Kidney tubule cell (primary cell): ENCODE data around the gene PRPF38A.
A peak's percentile ranks its signal among the peaks of the same experiment; 100 is the strongest.

ENCODE experiments used
- DNase-seq: peaks from one replicate; pipeline ENCODE4 v3.0.0-alpha.2; 2018; ENCODE audit warnings: low spot score

Gene PRPF38A

DNA sequence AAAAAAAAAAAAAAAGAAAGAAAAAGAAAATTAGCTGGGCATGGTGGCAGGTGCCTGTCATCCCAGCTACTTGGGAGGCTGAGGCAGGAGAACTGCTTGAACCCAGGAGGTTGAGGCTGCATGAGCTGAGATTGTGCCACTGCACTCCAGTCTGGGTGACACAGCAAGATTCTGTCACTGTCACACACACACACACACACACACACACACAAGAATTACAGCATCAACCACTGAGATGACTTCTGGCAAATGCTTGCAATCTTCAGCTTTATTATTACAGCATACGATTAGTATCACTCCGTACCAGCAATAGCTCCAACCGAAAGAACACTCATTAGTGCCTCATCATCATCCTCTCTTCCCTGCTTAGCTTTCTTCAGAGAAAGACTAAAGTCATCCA is 4.8 kb upstream of the PRPF38A start:
- no peak for DNase-seq

DNA sequence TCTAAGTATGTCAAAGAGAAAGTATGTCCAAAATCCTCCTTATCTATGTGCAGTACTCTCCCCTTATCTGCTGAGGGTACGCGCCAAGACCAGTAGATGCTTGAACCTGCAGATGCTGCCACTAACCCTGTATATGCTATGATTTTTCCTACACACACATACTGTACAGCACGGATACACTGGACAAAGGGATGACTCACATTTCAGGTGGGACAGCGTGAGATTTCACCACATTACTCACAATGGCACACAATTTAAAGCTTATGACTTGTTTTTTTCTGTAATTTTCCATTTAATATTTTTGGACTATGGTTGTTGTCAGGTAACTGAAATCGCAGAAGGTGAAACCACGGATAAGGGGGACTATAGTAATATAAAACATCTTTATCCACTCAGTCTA is 4.3 kb upstream of the PRPF38A start:
- no peak for DNase-seq

DNA sequence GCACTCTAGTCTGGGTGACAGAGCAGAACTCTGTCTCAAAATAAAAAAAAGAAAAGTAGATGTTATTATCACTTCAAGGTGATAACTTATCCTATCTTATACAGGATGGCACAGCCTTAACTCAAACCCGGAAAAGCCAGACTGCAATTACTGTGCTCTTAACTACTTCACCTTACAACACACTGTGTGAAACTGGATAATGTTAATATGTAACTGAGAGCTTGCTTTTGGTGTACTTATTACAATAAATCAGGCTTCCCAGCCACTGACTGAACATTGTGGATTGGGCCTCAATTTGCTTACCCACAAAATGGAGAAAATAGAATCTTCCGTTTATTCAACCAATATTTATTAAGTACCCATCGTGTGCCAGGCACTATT is 1.6 kb upstream of the PRPF38A start:
- peak; percentile 58 for DNase-seq

DNA sequence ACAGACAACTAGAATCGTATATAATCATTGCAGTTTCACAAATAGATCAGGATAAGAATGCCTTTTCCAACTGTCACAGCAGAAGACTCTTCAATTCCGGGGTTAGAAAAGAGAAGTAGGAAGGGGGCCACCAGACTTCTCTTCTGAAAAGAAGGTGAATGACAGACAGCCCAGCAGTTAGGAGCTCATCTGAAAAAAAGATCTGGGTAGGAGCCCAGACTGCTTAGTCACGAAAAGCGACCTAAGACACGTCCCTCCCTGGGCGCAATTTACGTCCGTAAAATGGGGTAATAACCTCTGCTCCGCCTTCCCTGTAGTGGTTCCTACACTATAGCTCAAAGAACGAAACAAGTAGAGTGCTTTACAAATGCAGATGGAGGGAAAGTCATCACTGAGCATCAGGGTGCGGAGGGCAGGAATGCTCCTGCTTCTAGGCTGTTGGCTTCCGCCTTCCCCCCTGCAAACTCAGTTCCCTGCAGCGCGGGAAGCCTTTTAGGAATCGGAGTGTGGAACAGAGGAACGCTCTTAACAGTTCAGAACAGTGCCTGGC is 761 bp upstream of the PRPF38A start:
- peak; percentile 81 for DNase-seq

DNA sequence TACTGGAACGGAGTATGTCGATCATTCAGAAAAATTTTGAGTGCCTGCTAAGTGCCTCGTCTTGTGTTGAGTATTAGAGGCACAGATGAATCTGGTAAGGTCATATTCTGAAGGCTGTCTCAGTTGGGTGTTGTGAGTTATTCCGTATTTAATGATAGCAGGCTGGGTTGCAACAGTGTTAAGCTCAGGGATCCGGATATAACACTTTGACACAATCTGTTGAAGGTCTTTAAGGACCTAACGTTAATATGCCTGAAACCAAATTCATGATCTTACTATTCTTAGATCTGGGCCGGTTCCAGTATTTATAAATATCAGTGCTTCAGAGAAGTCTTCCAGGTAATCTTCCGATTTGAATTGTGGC is 555 bp downstream of the PRPF38A start:
- no peak for DNase-seq

DNA sequence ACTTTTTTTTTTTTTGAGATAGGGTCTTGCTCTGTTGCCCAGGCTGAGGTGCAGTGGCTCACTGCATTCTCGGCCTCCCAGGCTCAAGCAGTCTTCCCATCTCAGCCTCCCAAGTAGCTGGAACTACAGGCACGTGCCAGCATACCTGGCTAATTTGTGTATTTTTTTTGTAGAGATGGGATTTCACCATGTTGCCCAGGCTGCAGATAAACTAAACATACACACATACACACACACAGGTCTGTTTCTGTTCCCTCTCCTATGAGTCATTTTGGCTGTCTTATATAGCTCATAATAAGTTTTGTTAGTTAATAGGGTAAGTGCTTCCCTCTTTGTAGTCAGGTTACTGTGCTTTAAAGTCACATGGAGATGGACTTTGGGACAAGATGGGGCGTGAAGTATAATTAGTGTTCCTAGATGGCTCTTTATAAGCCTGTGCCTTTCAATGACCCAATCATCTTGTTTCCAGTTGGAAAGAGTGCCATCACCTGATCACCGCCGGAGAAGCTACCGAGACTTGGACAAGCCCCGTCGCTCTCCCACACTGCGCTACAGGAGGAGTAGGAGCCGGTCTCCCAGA is 9.1 kb downstream of the PRPF38A start:
- no peak for DNase-seq

DNA sequence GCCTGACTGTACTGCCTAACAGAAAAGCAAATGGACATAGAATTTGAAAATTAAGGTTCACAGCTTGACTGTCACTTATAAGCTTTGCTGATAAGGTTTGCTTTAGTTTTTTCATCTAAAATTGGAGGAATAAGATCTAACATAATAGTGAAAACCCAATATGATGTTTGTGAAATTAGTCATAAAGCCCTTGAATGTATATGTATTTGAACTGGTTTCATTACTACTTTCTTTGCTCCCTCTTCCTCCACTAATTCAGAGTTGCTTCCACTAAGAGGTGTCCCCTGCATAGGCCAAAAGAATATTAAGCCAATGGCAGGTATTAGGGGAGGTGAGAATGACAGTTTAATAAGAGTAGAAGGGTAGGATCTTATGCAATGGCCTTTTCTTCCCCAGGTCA is 10.5 kb downstream of the PRPF38A start:
- no peak for DNase-seq

DNA sequence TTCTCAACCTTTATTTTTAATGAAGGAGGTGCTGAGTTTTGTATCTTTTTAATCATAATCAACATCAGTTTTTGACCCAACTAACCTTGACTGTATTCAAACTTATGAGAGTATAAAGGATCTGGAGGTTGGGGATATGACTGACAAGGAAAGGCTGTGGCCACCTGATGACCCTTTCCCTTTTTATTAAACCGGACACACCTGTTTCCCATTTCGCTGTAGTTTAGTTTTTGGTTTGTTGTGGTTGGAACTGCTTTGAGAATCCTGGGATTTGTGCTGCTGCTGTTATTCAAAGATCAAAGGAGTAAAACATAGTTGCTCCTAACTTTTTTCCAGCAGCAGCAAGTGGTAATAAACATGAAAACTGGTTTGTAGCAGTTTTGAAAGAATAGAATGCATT is 12.4 kb downstream of the PRPF38A start:
- no peak for DNase-seq

DNA sequence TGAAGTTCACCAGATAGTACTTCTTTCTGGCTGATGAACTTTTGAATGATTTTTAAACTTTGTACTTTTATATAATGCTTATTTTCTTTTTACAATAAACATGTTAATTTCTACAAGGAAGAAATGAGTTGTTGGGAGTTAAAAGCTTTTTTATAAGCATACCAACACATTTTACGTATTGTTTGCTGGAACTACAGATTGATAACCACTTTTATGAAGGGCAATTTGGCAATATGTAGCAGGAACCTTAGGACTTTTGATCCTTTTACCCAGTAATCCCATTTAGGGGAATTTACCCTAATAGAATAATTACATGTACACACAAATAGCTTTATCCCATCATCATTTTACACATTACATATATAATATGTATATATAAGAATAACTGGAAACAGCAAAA is 16.3 kb downstream of the PRPF38A start:
- DNase-seq: no peak

DNA sequence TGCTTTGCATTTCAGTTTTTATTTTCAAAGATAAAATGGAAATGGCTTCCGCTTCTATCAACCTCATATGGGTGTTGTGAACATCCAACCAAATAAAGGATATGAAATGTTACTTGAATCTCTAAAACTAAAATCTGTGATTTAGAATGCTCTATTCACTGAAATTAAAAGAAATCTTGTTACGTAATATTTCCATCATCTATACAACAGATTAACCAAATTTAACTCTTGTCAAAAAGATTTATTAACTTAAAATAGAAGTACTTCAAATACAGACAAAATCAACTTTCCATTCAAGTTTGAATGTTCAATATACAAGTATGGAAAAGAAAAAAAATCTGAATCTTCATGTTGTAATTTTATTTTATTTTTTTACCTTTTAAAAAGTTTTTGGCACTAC is 18.7 kb downstream of the PRPF38A start:
- no peak for DNase-seq

DNA sequence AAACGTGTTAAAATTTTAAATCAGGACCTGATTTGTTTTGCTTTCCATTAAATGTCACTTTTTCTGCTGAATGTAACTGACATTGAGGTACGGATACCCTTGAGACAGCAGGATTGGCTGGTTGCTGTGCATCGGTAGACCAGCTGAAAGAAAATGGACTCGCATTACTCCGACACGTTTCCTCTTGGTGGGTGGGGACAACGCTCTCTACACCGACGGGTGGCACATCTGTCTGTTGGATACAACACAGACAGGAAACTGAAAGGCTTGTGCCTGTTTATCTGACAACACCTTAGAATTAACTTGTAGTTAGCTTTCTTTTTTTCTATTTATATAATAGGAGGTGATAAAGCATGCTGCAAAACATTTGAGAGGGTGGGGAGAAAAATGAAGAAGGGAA is 19.4 kb downstream of the PRPF38A start:
- no peak for DNase-seq

DNA sequence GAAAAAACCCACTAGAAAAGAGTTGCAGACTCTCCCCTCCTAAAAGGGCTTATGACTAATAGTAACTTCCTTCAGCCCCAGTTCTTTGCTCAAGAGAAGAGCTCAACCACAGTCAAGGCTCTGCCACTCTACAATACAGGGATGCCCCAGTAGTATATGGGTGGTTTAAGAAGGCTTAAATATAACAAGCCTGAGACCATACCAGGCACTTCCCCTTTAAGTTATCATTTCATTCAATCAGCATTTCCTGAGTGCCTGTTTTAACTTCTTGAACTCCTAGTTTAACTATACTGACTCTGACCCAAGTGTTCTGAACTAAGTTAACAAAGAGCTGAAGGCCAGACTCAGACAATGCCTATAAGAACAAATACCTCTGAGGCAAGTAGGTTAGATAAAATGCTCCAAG is 19.8 kb downstream of the PRPF38A start:
- DNase-seq: no peak

DNA sequence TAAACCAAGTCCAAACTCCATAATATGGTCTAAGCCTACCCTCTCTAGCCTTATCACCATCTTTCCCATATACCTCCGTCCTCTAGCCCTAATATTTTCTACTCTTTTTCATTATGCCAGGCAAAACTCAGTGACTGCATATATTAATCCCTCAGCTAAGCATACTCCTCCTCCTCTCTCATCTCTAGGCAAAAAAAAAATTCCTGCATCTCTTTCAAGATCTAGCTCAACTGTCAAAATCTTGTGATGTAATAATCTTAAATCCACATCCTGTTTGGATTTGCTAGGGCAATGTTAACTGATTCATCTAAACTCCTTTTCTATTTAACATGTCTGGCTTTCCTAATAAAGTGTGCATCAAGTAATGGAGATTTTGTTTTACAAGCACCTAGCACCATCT is 20.4 kb downstream of the PRPF38A start:
- DNase-seq: no peak

DNA sequence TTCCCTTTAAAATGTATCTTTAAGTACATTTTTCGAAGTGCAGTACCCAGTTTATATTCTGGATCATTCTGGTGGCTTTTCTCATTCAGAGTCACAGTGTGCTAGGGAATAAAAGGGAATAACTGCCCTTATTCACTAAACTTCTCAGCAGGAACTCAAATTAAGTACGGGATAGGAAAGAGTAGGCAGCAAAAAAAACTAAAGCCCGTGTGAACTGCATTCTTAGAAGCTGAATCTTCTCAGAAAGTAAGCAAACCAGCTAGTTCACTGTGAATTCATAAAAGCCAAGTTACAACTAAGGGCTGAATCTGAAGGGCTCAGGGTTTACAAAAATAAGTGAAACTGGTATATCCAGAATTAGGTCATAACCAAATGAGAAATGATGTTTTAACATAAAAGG is 22.0 kb downstream of the PRPF38A start:
- no peak for DNase-seq

DNA sequence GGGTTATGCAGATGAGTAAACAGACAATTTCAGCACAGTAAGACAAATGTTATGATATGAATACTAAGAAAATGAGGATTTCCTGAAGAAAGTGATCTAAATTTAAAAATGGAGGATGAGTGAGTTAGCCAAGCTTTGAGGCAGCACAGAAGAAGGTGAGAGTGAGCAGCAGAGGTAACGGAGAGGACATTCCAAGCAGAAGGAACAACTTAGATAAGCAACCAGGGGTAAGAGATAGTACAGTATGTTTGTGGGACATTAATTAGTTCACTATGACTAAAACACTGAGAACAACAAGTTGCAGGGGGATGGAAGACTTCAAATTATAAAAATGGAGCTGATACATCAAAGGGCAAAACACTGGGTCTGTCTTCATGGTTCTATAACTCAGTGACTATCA is 22.8 kb downstream of the PRPF38A start:
- no peak for DNase-seq

DNA sequence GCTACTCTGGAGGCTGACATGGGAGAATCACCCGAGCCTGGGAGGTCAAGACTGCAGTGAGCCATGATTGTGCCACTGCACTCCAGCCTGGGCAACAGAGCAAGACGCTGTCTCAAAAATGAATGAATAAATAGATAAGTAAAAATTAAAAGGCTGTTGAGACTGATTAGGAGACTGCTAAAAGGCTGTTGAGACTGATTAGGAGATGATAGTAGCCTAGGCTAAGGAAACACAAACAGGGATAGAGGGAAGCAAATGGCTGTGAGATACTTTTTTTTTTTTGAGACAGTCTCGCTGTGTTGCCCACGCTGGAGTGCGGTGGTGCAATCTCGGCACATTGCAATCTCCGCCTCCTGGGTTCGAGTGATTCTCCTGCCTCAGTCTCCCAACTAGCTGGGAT is 28.4 kb downstream of the PRPF38A start:
- DNase-seq: no peak

DNA sequence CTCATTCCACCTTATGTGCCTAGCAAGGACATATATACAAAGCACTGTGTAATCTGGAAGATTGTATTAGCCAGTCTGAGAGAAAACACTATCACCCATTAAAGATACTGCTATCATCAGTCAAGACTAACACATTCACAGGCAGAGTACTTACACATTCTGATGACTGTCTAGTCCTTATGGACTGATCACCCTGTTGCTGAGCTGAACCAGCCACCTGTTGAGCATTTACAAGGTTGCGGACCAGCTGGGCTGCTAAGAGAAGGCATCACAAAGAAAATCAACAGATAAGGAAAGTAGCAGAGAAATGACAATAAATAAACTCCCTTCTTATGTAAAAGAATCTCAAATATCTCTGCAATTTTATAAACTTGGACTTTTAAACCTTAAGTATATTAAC is 30.8 kb downstream of the PRPF38A start:
- no peak for DNase-seq

DNA sequence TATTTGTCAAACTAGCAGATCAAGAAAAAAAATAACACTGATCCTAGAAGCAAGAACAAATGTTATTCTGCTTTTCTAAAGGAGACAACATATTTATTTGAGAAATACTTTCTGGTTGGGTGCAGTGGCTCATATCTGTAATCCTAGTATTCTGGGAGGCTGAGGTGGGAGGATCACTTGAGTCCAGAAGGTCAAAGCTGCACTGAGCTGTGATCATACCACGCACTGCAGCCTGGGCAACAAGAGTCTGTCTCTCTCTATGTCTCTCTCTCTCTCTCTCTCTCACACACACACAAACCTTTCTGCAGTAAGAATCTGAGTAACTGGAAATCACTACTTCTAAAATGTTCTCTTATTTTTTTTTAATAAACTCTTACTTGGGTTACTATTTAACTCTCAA is 31.2 kb downstream of the PRPF38A start:
- DNase-seq: no peak

DNA sequence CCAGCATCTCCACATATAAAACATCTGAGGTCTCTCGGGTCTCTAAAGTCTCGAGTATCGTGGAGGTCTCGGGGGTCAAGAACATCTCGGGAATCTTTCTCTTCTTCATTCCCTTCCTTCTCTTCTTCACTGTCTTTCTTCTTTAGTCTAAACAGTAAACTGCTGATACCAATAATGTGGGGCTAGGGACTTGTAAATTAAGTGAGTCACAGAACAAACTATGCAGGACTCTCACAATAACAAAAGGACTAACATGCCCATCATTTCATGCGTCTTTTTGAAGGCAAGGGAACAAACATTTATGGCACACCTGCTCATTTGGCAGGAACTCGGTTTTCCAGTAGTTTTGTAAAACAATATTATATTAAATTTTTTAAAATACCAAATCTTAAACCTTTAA is 32.4 kb downstream of the PRPF38A start:
- DNase-seq: no peak

DNA sequence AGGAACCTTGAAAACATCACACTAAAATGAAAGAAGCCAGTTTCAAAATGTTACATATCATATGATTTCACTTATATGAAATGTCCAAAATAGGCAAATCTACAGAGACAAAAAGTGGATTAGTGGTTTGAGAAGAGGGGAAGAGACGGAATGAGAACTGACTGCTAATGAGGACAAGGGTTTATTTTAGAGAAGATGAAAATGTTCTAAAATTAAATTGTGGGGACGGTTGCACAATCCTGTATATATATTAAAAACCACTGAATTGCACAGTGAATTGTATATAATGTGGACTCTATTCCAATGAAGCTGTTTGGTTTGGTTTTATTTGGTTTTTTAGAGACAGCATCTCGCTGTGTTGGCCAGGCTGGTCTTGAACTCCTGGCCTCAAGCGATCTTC is 35.6 kb downstream of the PRPF38A start:
- DNase-seq: no peak

DNA sequence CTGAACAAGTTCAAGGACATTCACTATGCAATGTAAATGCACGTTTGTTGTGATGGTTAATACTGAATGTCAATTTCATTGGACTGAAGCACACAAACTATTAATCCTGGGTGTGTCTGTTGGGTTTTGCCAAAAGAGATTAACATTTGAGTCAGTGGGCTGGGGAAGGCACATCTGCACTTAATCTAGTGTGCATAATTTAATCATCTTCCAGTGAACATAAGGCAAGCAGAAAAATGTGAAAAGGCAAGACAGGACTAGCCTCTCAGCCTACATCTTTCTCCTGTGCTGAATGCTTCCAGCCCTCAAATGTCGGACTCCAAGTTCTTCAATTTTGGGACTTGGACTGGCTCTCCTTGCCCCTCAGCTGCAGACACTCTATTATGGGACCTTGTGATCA is 40.1 kb downstream of the PRPF38A start:
- no peak for DNase-seq

DNA sequence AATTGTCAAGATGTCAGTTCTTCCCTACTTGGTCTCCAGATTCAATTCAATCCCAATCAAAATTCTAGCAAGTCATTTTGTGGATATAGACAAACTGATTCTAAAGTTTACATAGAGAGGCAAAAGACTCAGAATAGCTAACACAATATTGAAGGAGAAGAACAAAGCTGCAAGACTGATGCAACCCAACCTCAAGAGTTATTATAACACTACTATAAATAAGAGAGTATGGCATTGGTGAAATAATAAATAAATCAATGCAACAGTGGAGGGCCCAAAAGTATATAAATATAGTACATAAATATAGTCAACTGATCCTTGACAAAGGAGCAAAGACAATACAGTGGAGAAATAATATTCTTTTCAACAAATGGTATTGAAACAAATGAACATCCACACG is 49.7 kb downstream of the PRPF38A start:
- no peak for DNase-seq

DNA sequence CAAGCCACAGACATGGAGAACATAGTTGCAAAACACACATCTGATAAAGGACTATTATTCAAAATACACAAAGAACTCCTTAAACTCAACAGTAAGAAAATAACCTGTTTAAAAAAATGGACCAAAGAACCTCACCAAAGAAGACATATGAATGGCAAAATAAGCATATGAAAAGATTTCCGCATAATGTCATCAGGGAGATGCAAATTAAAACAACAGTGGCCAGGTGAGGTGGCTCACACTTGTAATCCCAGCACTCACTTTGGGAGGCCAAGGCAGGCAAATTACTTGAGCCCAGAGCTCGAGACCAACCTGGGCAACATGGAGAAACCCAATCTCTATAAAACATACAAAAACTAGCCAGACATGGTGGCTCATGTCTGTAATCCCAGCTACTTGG is 50.4 kb downstream of the PRPF38A start:
- DNase-seq: no peak

DNA sequence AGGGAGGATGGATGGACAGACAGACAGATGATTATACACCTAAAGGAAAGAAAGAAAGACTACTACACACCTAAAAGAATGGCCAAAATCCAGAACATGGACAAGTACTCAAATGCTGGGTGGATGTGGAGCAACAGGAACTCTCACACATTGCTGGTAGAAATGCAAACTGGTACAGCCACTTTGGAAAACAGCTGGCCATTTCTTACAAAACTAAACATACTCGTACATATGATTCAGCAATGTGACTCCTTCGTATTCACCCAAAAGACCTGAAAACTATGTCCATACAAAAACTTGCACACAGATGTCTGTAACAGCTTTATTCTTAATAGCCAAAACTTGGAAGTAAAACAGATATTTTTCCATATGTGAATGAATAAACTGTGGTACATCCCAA is 51.3 kb downstream of the PRPF38A start:
- DNase-seq: no peak

DNA sequence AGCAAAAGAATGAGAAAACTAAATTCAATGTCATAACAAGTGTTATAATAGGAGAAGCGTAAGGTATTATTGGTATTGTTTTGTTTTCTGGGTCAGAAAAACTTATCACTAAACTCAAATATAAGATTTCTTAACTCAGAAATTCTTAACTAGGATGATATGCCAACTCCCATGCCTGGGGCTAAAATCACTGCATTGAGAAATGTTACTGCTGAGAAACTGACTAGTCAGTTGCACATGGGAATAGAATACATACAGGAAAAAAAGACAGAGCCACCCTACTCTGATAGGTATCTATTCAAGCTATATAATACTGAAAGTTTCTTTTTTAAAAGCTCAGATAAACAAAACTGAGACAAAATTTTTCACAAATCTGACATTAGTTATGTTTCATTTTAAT is 56.3 kb downstream of the PRPF38A start:
- no peak for DNase-seq
